AG04450 (cell line): ENCODE data around the gene PCDHAC2. TPM values are rescaled to one million over a fixed set of nuclear protein-coding genes. Genes with fewer than 3 reads are reported as not detected.

ENCODE experiments used
- CTCF ChIA-PET: fragments of 300-600, 350-600 bp; formaldehyde crosslinking; extraction: SDS; loops from one replicate; lab custom pipeline; 2022; ENCODE audit warnings: antibody characterized with exemption, inconsistent platforms; lab: Charles Lee
- POLR2A ChIA-PET: fragments of 350-600 bp; formaldehyde crosslinking; extraction: SDS; loops from one replicate; lab custom pipeline; 2021; ENCODE audit warnings: antibody characterized with exemption, inconsistent platforms; lab: Yijun Ruan, JAX
- DNase-seq: peaks from one replicate; pipeline ENCODE4 v3.0.0-alpha.2; 2011; ENCODE audit warnings: low read depth, low spot score
- H3K27ac ChIP-seq: one replicate; pipeline ENCODE4 v1.5.1; 2012; ENCODE audit warnings: low read depth, low read length, control low read depth
- H3K27me3 ChIP-seq: one replicate; pipeline ENCODE4 v1.6.0; 2012; ENCODE audit warnings: low read length; ENCODE audit not compliant: control insufficient read depth, insufficient read depth
- H3K4me3 ChIP-seq: 2 replicates; pipeline ENCODE4 v1.5.1; 2011; ENCODE audit warnings: mild to moderate bottlenecking, low read depth, low read length, control low read depth
- H3K9me3 ChIP-seq: 2 replicates; pipeline ENCODE4 v1.5.1; 2012; ENCODE audit warnings: low read length; ENCODE audit not compliant: control insufficient read depth, insufficient read depth
- CTCF ChIP-seq: IDR thresholded peaks from 2 replicates; pipeline ENCODE4 v1.5.1; 2011; ENCODE audit warnings: low read depth, low read length, control low read depth, inconsistent platforms
- polyA minus RNA-seq: library from RNA; depleted of rRNA, polyadenylated mRNA; stranded (reverse); fragments of >200 nt; gene quantifications from 2 replicates; pipeline ENCODE4 v1.2.3, GENCODE V29; 2011; rRNA and poly(A)+ RNA removed
- polyA plus RNA-seq: library from polyadenylated mRNA; depleted of rRNA; stranded (reverse); fragments of >200 nt; gene quantifications from 2 replicates; pipeline ENCODE4 v1.2.3, GENCODE V29; 2011; rRNA removed

Gene PCDHAC2, protein sequence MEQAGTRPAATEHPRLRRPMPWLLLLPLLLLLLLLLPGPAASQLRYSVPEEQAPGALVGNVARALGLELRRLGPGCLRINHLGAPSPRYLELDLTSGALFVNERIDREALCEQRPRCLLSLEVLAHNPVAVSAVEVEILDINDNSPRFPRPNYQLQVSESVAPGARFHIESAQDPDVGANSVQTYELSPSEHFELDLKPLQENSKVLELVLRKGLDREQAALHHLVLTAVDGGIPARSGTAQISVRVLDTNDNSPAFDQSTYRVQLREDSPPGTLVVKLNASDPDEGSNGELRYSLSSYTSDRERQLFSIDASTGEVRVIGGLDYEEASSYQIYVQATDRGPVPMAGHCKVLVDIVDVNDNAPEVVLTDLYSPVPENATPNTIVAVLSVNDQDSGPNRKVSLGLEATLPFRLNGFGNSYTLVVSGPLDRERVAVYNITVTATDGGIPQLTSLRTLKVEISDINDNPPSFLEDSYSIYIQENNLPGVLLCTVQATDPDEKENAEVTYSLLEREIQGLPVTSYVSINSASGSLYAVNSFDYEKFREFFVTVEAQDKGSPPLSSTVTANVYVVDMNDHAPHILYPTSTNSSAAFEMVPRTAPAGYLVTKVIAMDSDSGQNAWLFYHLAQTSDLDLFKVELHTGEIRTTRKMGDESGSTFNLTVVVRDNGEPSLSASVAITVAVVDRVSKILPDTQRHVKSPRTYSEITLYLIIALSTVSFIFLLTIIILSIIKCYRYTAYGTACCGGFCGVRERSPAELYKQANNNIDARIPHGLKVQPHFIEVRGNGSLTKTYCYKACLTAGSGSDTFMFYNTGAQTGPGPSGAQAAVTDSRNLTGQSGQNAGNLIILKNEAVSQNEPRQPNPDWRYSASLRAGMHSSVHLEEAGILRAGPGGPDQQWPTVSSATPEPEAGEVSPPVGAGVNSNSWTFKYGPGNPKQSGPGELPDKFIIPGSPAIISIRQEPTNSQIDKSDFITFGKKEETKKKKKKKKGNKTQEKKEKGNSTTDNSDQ
- not detected in 2 replicates for polyA plus RNA-seq
- not detected in 2 replicates for polyA minus RNA-seq

- DNase-seq = no peak
- CTCF ChIA-PET = no interaction called here
- no peak within 1 kb of the TSS for H3K27ac ChIP-seq
- peak within 1 kb of the TSS; percentile 7; the same call in 1 of the 2 replicates for H3K4me3 ChIP-seq
- no peak for TF ChIP-seq CTCF
- POLR2A ChIA-PET = no interaction called here
- H3K9me3 ChIP-seq = peaks cover 35% of the 10 kb centered on the region
- H3K27me3 ChIP-seq = no peaks in the 10 kb centered on the region
Observed at GRCh38 chr5:140966293-140967225, at the start of gene PCDHAC2. TSS of gene PCDHAC2 (plus strand) at chr5:140966476. CDS start at chr5:140966767, 291 bp downstream.

DNA sequence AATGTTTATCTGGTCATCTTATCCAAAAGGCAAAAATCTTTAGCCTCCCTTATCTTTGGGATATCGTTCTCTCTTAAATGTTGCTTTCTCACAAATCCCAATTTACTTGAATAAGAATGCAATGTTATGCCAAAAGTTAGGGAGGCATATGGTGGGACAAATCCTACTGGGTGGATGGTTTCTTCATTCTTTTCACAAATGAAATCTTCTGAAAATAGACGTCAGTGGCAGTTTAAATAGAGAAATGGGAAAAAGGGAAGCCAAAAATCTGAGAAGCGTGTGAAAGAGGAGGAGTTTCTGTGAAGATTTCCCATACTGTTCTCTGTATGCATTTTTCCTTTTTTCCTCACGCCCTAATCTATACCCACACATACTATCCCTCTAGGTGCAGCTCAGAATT is 42.7 kb upstream of the PCDHAC2 start:
- POLR2A ChIA-PET = no interaction called here
- Histone ChIP-seq H3K27ac (no peak overlapping the region), H3K9me3 (peaks cover 26% of the 10 kb centered on the region), H3K27me3 (no peaks in the 10 kb centered on the region), H3K4me3 (no peak overlapping the region)
- CTCF ChIA-PET = no interaction called here
- DNase-seq = no peak
- TF ChIP-seq CTCF = no peak

DNA sequence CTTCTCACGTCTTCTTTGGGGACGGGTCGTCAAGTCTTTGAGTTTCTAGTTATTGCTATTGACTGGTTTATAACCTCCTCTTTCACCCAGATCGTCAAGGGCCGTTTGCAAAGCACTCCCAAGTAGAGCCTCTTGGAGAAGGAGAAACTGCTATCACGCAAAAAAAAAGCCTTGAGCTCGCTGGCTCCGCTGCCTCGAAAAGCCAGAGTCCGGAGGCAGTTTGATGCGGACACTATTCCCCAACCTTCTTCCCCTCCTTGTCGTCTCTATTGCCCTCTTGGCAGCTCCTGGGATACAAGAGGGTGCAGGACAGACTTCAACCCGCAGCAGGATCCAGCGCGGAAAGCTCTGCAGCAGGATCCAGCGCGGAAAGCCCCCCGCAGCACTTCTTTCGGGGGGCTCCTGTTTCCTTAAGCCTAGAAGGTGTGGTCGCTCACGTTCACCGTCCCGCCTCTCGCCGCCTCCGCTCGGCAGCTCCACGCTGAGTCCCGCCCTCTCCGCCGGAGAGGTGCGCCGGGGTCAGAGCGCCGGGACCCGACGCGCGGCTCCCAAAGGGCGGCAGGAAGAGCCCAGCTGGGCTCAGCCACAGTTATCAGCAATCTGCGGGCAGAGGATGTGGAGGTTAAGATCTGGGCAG is 40.4 kb upstream of the PCDHAC2 start, which contains the start of gene PCDHAC1:
Gene PCDHAC1, plus strand, starts transcription at position 494 of the 637 bp plus-strand sequence. CDS start 594 bp downstream, outside the sequence.
- Histone ChIP-seq H3K27ac (no peak within 1 kb of the TSS), H3K4me3 (peak within 1 kb of the TSS; percentile 18), H3K27me3 (no peaks in the 10 kb centered on the region), H3K9me3 (peaks cover 26% of the 10 kb centered on the region)
- POLR2A ChIA-PET = no interaction called here
- no peak for DNase-seq
- CTCF ChIA-PET = no interaction called here
- no peak for TF ChIP-seq CTCF

DNA sequence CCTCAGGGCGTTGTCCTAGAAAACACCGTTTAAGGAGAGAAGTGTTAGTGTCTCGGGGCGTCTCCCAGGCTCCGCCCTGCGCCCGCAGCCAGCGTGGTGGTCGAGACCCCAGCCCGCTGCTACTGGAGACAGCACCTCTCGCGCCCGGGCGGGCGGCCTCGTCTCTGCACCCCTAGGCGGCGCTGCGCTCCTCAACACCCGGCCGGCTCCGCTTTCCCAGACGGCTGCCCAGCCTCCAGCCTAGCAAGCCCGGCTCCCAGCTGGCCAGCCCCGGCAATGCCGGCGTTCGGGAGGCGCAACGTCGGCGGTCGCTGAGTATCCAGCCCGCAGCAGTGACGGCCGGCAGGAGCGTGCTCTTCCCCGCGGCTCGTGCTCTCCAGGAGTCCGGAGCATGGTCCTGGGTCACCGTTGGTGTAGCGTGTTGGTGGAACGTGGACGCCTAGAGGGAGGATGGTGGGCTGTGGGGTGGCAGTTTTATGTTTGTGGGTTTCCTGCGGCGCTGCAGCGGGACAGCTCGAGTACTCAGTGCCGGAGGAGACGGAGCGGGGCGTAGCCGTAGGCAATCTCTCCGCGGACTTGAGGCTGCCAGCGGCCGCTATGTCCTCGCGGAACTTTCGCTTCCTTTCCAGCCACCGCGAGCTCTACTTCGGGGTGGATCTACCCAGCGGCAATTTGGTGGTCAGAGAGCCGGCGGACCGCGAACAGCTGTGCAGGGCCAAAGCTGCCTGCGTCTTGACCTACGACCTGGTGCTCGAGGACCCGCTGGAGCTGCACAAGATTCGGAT is 39.6 kb upstream of the PCDHAC2 start:
- no peak for TF ChIP-seq CTCF
- Histone ChIP-seq H3K27ac (no peak overlapping the region), H3K27me3 (no peaks in the 10 kb centered on the region), H3K9me3 (peaks cover 26% of the 10 kb centered on the region), H3K4me3 (peak overlapping the region; percentile 18)
- ChIA-PET POLR2A (no interaction called here), CTCF (no interaction called here)
- no peak for DNase-seq
